ENCODE results near the gene CGGBP1.

DNA sequence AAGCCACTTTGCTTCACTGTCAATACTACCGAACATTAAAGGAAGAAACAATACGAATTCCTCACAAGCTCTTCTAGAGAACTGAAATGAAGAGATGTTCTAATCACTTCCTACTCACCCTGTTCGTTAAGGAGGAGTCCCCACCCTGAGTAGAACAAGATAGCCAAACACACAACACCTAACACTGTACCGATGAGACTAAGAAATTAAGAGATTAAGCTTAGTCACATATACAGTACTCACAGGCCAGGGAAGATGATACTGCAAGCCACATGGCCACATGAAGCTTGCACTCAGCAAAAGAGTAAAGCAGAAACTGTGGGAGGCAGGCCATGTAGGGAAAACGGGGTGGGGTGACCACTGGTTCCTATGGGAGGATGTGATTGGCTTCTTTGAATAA lies 48.0 kb downstream of the CGGBP1 start:
- TF ChIP-seq SP1 (IDR thresholded peaks at IDR 0.05) = no peak
- TF ChIP-seq L3MBTL2 (conservative IDR thresholded peaks at IDR 0.05) = no peak
- TF ChIP-seq NFRKB (IDR thresholded peaks at IDR 0.05) = no peak
- TF ChIP-seq ARNT (IDR thresholded peaks at IDR 0.05) = no peak

All from HEK293T (cell line).